ENCODE data around the gene GDF15.
A peak's percentile ranks its signal among the peaks of the same experiment; 100 is the strongest.
"Not testable (repeated sequence)": the region's sequence is repeated elsewhere in the genome, so short reads cannot be mapped to it uniquely, and the experiment has no call there.

GDF15 gene

GRCh38 chr19:18380843-18381242 is 5.1 kb upstream of the GDF15 start:
- Mint-ChIP-seq H3K27ac (no peak overlapping the region), H3K4me3 (no peak overlapping the region), H3K9me3 (no peaks in the 10 kb centered on the region), H3K4me1 (no peaks in the 10 kb centered on the region), H3K36me3 (no peaks in the 10 kb centered on the region)
- no peak for DNase-seq (ENCODE audit: low spot score in 2 of 2)
- no peak for ATAC-seq

- DNase-seq (ENCODE audit: low spot score in 2 of 2); H3K4me1 Mint-ChIP-seq; H3K4me3 Mint-ChIP-seq; ATAC-seq; H3K27ac Mint-ChIP-seq; H3K9me3 Mint-ChIP-seq; H3K36me3 Mint-ChIP-seq: not testable (repeated sequence)
These were observed 2.3 kb upstream of the GDF15 start for GRCh38 chr19:18383622-18384021.

GRCh38 chr19:18384775-18385174 is 1.2 kb upstream of the GDF15 start:
- Mint-ChIP-seq H3K4me3 (no peak overlapping the region), H3K27ac (no peak overlapping the region), H3K4me1 (peaks cover 15% of the 10 kb centered on the region), H3K9me3 (no peaks in the 10 kb centered on the region), H3K36me3 (no peaks in the 10 kb centered on the region)
- DNase-seq (ENCODE audit: low spot score in 2 of 2) (no peak), ATAC-seq (no peak)

GRCh38 chr19:18385359-18385674 is 641 bp upstream of the GDF15 start:
- peaks cover 15% of the 10 kb centered on the region for H3K4me1 Mint-ChIP-seq
- no peaks in the 10 kb centered on the region for H3K9me3 Mint-ChIP-seq
- no peak for DNase-seq (ENCODE audit: low spot score in 2 of 2)
- H3K36me3 Mint-ChIP-seq: no peaks in the 10 kb centered on the region
- no peak overlapping the region for H3K4me3 Mint-ChIP-seq
- ATAC-seq: no peak
- no peak overlapping the region for H3K27ac Mint-ChIP-seq

- no peak for ATAC-seq
- H3K9me3 Mint-ChIP-seq: no peaks in the 10 kb centered on the region
- no peak overlapping the region for H3K27ac Mint-ChIP-seq
- peak overlapping the region; percentile 64 for H3K4me3 Mint-ChIP-seq
- H3K36me3 Mint-ChIP-seq: no peaks in the 10 kb centered on the region
- peaks cover 15% of the 10 kb centered on the region for H3K4me1 Mint-ChIP-seq
- no peak for DNase-seq (ENCODE audit: low spot score in 2 of 2)
These were observed 749 bp downstream of the GDF15 start for GRCh38 chr19:18386543-18387271.

GRCh38 chr19:18388100-18388959 is 2.4 kb downstream of the GDF15 start:
- ATAC-seq: peak; percentile 89
- Mint-ChIP-seq H3K36me3 (no peaks in the 10 kb centered on the region), H3K4me1 (peaks cover 15% of the 10 kb centered on the region), H3K27ac (no peak overlapping the region), H3K4me3 (peak overlapping the region; percentile 64), H3K9me3 (no peaks in the 10 kb centered on the region)
- peak; percentile 82 to 88 for DNase-seq (ENCODE audit: low spot score in 2 of 2)

DNA sequence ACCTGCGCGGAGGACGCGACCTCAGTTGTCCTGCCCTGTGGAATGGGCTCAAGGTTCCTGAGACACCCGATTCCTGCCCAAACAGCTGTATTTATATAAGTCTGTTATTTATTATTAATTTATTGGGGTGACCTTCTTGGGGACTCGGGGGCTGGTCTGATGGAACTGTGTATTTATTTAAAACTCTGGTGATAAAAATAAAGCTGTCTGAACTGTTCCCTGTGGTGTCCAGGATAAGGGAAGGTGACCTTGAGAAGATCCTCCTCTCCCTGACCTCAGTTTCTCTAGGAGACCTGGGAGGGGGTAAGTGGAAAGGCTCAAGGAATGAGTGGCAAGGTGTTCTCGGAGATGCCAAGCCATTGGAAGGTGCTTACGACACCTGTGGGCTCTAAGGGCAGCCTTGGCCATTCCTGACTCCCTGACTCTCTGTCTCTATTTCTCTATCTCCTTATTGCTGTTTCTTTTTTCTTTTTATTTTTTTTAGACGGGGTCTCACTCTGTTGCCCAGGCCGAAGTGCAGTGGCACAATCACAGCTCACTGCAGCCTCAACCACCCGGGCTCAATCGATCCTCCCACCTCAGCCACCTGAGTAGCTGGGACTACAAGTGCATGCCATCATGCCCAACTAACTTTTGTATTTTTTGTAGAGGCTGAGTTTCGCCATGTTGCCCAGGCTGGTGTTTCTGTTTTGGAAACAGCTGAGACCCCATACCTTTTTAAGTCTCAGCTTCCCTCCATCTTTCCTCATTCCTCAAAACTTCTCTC is 3.2 kb downstream of the GDF15 start:
- H3K4me1 Mint-ChIP-seq: peaks cover 15% of the 10 kb centered on the region
- peak overlapping the region; percentile 64 for H3K4me3 Mint-ChIP-seq
- no peaks in the 10 kb centered on the region for H3K36me3 Mint-ChIP-seq
- ATAC-seq: no peak
- DNase-seq (ENCODE audit: low spot score in 2 of 2): no peak
- no peak overlapping the region for H3K27ac Mint-ChIP-seq
- no peaks in the 10 kb centered on the region for H3K9me3 Mint-ChIP-seq

DNA sequence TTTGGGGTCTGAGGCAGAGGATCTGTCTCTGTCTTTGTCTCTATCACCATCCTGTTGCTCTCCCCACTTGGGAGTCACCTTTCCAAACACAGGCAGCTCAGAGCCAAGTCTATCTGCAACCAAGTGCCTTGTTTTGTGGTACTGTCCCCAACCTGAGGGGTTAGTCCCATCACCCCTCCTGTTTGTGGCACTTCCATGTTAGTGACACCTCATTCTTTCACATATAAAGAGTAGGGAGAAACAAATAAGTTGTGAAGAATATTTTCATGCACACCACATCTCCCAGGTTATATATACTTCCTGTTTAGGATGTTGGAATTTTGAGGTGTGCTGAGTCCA is 3.7 kb downstream of the GDF15 start:
- no peaks in the 10 kb centered on the region for H3K36me3 Mint-ChIP-seq
- peaks cover 15% of the 10 kb centered on the region for H3K4me1 Mint-ChIP-seq
- H3K4me3 Mint-ChIP-seq: peak overlapping the region; percentile 64
- DNase-seq (ENCODE audit: low spot score in 2 of 2) (no peak), ATAC-seq (no peak)
- H3K9me3 Mint-ChIP-seq: no peaks in the 10 kb centered on the region
- peak overlapping the region; percentile 38 for H3K27ac Mint-ChIP-seq

DNA sequence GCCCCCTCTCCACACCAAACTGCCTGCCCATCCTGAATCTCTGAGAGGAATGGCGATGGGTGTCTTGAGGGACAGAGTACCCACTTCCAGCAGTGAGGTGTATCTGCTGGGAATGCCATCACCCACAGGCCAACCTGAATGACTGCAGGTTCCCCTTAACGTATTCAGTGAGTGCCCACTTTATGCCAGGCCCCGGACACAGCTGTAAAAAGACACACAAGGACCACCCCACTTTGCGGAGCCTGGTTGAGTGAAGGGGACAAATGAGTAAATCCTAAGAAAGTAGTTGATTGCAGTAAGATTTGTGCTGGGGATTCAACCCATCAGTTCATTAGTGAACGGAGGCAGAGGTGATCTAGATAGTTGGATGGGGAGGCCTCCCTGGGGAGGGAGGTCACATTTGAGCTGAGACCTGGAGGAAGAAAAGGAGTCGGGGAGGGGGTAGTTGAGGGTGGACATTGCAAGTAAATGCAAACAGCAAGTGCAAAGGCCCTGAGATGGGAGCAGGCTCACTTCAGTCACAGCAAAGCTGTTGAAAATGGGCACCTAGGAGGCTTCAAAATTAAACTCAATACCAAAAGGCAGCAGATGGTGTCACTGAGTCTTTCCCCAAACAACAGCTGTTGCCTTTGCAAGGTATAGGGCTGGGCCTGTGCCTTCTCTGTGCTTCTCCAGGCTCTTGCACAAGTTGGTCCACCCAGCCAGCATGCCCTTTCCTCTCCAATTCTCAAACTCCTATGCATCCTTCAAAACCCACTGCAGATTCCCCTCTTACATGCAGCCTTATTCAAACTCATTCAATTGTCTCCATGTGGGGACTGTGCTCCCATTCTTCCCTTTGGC is 4.3 kb downstream of the GDF15 start:
- Mint-ChIP-seq H3K36me3 (no peaks in the 10 kb centered on the region), H3K9me3 (no peaks in the 10 kb centered on the region), H3K27ac (peak overlapping the region; percentile 38), H3K4me1 (peaks cover 15% of the 10 kb centered on the region), H3K4me3 (peak overlapping the region; percentile 64)
- ATAC-seq (no peak), DNase-seq (ENCODE audit: low spot score in 2 of 2) (no peak)

GRCh38 chr19:18391509-18392075 is 5.6 kb downstream of the GDF15 start:
- Mint-ChIP-seq H3K4me1 (peaks cover 15% of the 10 kb centered on the region), H3K27ac (no peak overlapping the region), H3K9me3 (no peaks in the 10 kb centered on the region), H3K36me3 (no peaks in the 10 kb centered on the region), H3K4me3 (no peak overlapping the region)
- no peak for ATAC-seq
- DNase-seq (ENCODE audit: low spot score in 2 of 2): no peak

DNA sequence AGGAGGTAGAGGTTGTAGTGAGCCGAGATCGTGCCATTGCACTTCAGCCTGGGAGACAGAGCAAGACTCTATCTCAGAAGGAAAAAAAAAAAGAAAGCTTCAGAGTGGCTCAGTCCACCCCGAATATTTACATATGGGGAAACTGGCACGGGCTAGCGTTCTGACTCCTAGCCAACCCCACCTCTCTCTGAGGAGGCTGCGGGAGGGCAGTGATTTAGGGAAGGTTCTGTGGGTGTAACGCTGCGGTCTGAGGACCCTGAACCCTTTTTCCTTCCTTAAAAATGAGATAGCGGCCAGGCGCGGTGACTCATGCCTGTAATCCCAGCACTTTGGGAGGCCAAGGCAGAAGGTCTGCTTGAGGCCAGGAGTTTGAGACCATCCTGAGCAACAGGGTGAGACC is 6.5 kb downstream of the GDF15 start:
- no peaks in the 10 kb centered on the region for H3K36me3 Mint-ChIP-seq
- H3K9me3 Mint-ChIP-seq: no peaks in the 10 kb centered on the region
- H3K4me1 Mint-ChIP-seq: peaks cover 13% of the 10 kb centered on the region
- ATAC-seq: no peak
- H3K27ac Mint-ChIP-seq: no peak overlapping the region
- H3K4me3 Mint-ChIP-seq: no peak overlapping the region
- DNase-seq (ENCODE audit: low spot score in 2 of 2): no peak

GRCh38 chr19:18392926-18393325 is 7.0 kb downstream of the GDF15 start:
- no peak for ATAC-seq
- Mint-ChIP-seq H3K4me3 (no peak overlapping the region), H3K36me3 (no peaks in the 10 kb centered on the region), H3K4me1 (peaks cover 8% of the 10 kb centered on the region), H3K9me3 (no peaks in the 10 kb centered on the region), H3K27ac (no peak overlapping the region)
- DNase-seq (ENCODE audit: low spot score in 2 of 2): no peak

DNA sequence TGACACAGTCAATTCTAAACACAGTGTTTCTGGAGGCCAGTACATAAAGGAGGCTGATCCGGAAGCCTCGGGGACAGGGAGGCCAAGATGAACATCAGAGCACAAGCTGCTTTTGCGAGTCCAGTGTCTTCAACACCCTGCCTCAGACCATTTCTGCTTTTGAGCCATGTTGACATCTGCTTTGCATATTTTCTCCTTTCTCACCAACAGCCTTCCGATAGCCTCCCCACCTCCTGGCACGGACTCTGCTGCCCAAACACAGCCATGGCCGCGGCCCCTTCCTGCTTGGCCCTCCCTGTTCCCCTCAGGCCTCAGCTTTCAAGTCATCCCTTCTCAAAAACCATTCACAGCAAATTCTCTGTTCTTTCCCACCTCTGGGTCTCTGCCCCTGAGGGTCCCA is 7.9 kb downstream of the GDF15 start:
- Mint-ChIP-seq H3K4me3 (no peak overlapping the region), H3K9me3 (no peaks in the 10 kb centered on the region), H3K36me3 (no peaks in the 10 kb centered on the region), H3K27ac (no peak overlapping the region), H3K4me1 (peaks cover 7% of the 10 kb centered on the region)
- no peak for ATAC-seq
- no peak for DNase-seq (ENCODE audit: low spot score in 2 of 2)

GRCh38 chr19:18396471-18397241 is 10.7 kb downstream of the GDF15 start:
- Mint-ChIP-seq H3K36me3 (no peaks in the 10 kb centered on the region), H3K9me3 (no peaks in the 10 kb centered on the region), H3K4me3 (no peak overlapping the region), H3K27ac (no peak overlapping the region), H3K4me1 (peaks cover 3% of the 10 kb centered on the region)
- DNase-seq (ENCODE audit: low spot score in 2 of 2) (no peak), ATAC-seq (no peak)

All from stimulated activated effector memory CD8-positive, alpha-beta T cell treated with anti-CD3 and anti-CD28 coated beads, Interleukin-12 subunit alpha, Interleukin-12 subunit beta, amount 100 ng/mL, for 72 hours (primary cell).